H1 (cell line): Measurements from ENCODE around the gene MAML1. TPM values are rescaled to one million over a fixed set of nuclear protein-coding genes. Genes with fewer than 3 reads are reported as not detected.

Experiments used
- CHD1 ChIP-seq: IDR thresholded peaks from 2 replicates; pipeline ENCODE4 v1.6.1; 2012; ENCODE audit warnings: low read depth, low read length, improper control_type of control experiment
- CREB1 ChIP-seq: IDR thresholded peaks from 2 replicates; pipeline ENCODE4 v1.6.1; 2012; ENCODE audit warnings: inconsistent platforms
- KDM4A ChIP-seq: IDR thresholded peaks from one replicate; pipeline ENCODE4 v1.7.1; 2012; ENCODE audit warnings: low read depth, mild to moderate bottlenecking, moderate library complexity, low read length, inconsistent platforms; ENCODE audit not compliant: severe bottlenecking
- POLR2AphosphoS5 ChIP-seq: IDR thresholded peaks from 2 replicates; pipeline ENCODE4 v1.6.1; 2011; ENCODE audit warnings: low read depth, low read length
- SIRT6 ChIP-seq: IDR thresholded peaks from one replicate; pipeline ENCODE4 v1.7.1; 2012; ENCODE audit warnings: low read length, inconsistent platforms
- TAF1 ChIP-seq: IDR thresholded peaks from 2 replicates; pipeline ENCODE4 v1.6.1; 2011; ENCODE audit warnings: mild to moderate bottlenecking, low read depth, low read length
- polyA plus RNA-seq, 7 experiments: library from polyadenylated mRNA; depleted of rRNA in 3 of 7; stranded (reverse) in 5 of 7; unstranded in 2 of 7; fragments of >200 nt in 5 of 7; fragments of 200-250 nt in 2 of 7; gene quantifications; 1 replicate in 5 of 7; 2 replicates in 1 of 7; 4 replicates in 1 of 7; pipeline versions ENCODE4 v1.2.1 to v1.2.3, GENCODE V29; 2011 to 2013; ENCODE audit warnings: missing spikeins in 2 of 7, mixed read lengths in 2 of 7
- total RNA-seq: library from RNA; stranded (reverse); fragmentation: NEBNext Ultra II Directional; extraction: Animal tissue kit (Norgen Biotek cat#: 25700); gene quantifications from 2 replicates; pipeline ENCODE4 v1.2.1, GENCODE V29; 2021
- TF ChIP-seq, protein P1 (sequence below): IDR thresholded peaks from 2 replicates; pipeline ENCODE4 v1.6.1; 2011; ENCODE audit warnings: low read depth, mild to moderate bottlenecking, low read length; ENCODE audit not compliant: insufficient read depth
- TF ChIP-seq, protein P2 (sequence below): IDR thresholded peaks from 2 replicates; pipeline ENCODE4 v1.6.1; 2012; ENCODE audit warnings: inconsistent platforms

Gene MAML1
- total and polyA plus RNA-seq, 2 of the 8 experiments (the other 6 are each of a cell fraction or from before 2014, with no cell fraction given) = 17.1 to 41.9 TPM

DNA sequence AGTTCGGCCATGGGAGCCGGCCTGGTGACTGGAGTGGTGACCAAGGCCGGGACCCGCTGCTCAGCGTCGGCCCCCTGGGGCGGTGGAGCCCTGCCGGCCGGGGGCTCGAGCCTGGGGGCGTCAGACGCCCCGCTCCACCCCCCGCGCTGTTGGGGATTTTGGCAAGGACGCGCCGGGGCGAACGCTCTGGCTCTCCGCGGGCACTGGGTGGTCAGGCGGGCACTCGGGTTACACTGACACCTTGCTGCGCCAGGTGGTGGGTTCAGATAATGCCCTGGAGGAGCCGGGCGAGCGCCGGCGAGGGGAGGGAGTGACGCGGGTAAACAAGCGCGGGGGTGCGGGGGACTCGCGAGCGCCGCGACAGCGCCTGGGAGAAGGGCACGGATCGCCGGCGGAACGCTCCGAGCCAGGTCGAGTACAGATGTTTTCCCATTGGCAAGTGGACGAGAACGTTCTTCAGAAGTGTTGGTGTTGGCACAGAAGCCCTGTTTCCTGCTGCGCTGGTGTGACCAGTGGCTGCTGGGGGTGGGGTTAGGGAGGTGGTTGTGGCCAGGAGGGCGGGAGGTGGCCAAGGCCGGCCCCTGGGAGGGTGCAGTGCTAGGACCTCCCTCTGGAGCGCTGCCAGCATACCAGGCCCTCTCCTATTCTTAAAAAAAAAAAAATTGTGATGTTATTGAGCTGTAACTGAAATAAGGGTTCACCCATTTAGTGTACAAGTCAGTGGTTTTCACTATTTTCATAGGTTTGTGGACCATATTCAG is 88.9 kb downstream of the MAML1 start (continued):
- peak; percentile 40 for TF ChIP-seq KDM4A
- TF ChIP-seq, protein P1, sequence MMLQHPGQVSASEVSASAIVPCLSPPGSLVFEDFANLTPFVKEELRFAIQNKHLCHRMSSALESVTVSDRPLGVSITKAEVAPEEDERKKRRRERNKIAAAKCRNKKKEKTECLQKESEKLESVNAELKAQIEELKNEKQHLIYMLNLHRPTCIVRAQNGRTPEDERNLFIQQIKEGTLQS = no peak
- TF ChIP-seq, protein P2, sequence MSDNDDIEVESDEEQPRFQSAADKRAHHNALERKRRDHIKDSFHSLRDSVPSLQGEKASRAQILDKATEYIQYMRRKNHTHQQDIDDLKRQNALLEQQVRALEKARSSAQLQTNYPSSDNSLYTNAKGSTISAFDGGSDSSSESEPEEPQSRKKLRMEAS = peak; percentile 4; the same call in 1 of the 2 replicates
- TF ChIP-seq SIRT6 = no peak
- peak; percentile 48; the same call in 1 of the 2 replicates for TF ChIP-seq CREB1
- peak; percentile 90 for TF ChIP-seq POLR2AphosphoS5
- no peak for TF ChIP-seq CHD1
- TF ChIP-seq TAF1 = 0 out of 2 replicates have a peak, but pooled peaks have one; percentile 49
- TF ChIP-seq, all 59 proteins: peak for 10
